NCI-H69 (cell line): Measurements from ENCODE around the gene APCDD1.
"Not testable (repeated sequence)": the region's sequence is repeated elsewhere in the genome, so short reads cannot be mapped to it uniquely, and the experiment has no call there.

Experiments used
- DNase-seq: peaks from one replicate; lab custom pipeline; 2025; lab: John Stamatoyannopoulos, UW

Gene APCDD1

DNA sequence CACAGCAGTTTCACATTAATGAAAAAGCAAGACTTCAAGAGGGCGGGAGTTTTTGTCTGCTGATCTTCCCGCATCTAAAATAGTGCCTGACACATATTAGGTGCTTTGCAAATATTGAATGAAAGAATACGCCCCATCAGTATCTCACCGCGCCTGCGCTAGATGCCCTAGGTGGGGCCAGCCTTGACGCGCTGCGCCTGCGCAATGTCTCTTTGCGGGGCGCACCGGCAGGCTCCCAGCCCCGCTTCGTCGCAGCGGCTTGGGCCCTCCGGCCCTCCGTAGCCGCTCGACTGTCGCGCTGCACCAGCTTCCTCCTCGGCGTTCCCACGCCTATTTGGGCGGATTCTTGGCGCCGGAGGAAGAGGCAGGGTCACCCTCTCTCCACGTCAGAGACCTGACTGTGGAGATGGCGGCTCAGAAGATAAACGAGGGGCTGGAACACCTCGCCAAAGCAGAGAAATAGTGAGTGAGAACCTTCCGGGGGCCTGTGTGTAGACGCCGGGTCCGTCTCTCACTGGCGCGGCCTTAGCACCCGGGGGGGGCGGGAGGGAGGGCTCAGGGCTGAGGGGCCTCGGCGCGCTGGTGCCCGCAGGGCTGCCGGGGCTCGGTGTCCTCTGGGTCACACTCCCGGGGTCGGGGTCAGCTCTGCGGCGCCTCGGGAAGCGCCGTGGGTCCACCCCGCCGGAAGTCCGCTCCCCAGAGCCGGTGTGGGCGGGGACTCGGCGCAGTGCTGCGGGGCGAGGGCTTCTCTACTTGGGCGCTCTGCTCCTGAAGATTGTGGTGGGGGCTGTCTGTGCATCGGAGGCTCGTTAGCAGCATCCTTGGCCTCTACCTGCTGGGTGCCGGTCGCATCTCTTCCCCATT, 71.5 kb downstream of the APCDD1 start, which contains the start of gene NAPG:
TSS of gene NAPG (plus strand) at position 331 of the 864 bp plus-strand sequence. CDS start at position 407, 76 bp downstream.
- peak; percentile 99 for DNase-seq

DNA sequence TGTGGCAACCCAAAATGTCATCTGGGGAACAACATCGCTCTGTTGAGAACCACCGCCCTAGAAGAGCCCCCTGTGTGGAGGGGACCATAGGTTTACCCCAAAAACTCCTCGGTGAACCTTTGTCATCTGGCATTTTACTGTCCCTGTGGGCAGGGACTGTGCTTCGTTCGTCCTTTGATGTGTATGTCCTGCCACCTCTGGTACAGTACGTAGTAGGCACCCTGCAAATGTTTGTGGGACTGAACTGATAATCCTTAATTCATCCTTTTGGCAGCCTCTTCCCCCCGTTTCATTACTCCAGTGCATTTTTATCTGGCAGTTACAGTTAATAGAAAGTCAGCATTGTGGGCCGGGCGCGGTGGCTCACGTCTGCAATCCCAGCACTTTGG, 72.1 kb downstream of the APCDD1 start:
- DNase-seq, result no peak

DNA sequence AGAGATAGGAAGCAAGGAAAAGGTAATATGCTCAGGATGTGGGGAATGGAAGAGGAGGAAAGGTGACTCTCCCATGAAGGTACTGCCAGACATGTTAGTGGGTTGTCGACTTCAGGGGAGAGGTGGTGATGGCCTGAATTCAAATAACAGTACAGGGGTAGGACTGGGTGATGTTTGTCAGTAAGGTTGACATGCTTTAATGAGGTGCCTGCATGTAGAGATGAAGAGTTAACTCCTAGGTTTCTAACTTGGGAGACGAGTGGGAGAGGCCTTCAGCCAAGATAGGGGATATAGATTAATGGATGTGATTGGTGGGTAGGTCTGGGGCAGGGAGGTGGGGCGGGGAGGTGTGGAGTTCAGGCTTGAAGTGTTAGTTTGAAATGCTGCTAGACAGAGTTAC, 74.0 kb downstream of the APCDD1 start:
- no peak for DNase-seq

DNA sequence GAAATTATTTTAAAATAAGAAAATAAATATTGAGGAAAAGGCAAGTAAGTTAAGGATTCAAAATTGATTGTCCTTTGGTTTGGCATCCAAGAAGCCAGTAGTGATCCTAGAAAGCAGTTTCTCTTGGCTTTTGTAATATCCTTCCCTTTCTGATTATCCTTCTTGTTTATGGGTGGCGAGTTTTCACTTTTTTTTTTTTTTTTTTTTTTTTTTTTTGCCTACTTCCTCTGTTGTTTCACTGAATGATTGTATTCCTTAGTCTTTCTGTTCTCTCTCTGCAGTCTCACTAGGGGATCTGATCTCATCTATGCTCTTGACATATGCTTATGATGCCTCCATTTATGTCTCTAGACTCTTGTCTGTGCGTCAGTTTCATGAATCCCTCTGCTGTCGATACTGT, 75.6 kb downstream of the APCDD1 start:
- no peak for DNase-seq

DNA sequence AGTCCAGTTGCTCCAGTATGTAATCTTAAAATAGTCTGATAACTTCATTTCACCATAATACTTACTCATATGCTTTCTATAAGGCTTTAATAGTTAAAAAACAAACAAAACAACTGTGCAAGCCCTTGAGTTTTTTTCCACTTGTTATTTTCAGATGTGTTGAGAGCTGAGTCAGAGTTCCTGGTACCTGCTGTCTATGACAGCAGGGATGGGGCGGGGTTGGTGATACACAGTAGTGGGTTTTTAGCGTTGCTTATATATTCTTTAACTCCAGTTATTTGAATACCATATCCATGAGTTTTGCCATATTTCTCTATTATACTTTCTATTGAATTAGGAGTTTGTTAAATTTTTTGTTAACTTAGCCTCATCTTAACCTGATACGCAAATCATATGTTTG, 76.4 kb downstream of the APCDD1 start:
- no peak for DNase-seq

DNA sequence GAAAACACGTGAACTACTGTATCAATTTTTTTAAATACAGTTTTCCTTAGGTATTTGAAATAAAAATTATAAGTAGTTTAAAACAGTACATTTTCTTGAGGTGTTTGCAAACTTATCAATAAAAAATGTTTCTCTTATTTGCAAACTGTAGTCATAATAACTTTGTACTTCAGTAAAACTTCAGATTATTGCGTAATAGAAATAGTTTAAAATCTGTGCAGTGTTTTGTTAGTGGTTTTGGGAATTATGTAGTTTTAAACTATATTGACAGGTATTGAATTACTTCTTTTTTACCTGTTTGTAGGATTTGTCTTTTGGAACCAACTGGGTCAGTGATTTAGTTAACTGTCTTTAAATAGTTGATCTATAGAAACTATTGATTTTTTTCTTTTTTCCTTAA, 78.7 kb downstream of the APCDD1 start:
- no peak for DNase-seq

DNA sequence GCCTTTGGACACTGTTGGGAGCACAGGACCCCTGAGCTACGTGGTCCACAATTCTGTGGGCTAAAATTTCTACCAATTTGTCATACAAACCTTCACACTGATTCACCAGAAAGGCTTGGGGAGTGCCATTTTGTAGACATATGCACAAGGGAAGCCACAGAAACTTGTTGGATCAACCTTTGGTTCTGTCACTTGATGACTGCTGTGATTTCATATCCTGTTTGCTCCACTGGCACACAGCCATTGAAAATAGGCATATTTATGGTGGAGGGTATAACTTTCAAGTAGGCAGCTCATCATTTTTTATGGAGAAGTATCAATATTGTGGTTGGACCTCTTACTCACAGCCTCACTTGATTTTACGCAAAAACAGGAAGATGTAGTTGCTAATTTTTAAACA, 81.8 kb downstream of the APCDD1 start:
- DNase-seq, result peak; percentile 20

DNA sequence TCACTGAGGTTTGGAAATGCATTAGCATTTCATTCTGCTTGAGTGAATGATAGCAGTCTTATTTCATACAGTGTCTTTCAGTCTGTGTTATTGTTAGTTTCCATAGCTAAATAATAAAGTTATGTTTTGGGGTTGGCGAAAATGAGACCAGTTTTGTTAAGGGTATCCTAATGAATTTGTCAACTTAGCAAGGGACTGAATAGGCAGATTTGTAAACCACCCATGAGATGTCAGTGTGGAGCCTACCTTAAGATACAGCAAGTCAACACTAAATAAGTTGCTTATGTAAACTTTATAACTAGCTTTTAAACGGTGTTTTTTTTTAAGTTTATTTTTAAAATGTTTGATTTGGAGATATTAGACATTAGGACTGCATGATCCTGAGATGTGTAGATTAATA, 83.3 kb downstream of the APCDD1 start:
- DNase-seq, result no peak

DNA sequence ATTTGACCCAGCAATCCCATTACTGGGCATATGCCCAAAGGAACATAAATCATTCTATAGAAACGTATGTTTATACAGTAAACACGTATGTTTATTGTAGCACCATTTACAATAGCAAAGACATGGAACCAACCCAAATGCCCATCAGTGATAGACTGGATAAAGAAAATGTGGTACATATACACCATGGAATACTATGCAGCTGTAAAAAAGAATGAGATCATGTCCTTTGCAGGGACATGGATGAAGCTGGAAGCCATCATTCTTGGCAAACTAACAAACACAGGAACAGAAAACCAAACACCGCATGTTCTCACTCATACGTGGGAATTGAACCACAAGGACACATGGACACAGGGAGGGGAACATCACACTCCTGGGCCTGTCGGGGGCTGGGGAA, 84.7 kb downstream of the APCDD1 start:
- DNase-seq, result not testable (repeated sequence)
